Measurements from ENCODE around the gene BCAS4.
"Not testable (repeated sequence)": the region's sequence is repeated elsewhere in the genome, so short reads cannot be mapped to it uniquely, and the experiment has no call there.

Gene BCAS4

DNA sequence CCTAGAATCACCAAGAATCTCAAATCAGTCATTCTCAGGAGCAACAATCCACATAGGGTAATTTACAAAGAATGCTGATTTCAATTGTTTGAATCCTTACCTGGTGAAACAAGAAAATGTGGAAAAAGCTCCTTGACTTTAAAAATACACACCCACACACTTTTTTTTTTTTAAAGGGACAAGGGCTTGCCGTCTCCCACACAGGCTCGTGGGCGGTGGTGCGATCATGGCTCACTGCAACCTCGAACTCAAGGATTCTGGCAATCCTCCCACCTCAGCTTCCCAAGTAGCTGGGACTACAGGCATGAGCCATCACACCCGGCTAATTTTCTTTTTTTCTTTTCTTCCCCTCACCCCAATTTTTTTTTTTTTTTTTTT is 32.8 kb upstream of the BCAS4 start:
- H3K36me3 ChIP-seq (ENCODE audit: control insufficient read depth, insufficient read depth, low read length, severe bottlenecking) = no peaks in the 10 kb centered on the region
- no peaks in the 10 kb centered on the region for H3K27me3 ChIP-seq (replicated peaks; ENCODE audit: control insufficient read depth, insufficient read depth, low read length)

DNA sequence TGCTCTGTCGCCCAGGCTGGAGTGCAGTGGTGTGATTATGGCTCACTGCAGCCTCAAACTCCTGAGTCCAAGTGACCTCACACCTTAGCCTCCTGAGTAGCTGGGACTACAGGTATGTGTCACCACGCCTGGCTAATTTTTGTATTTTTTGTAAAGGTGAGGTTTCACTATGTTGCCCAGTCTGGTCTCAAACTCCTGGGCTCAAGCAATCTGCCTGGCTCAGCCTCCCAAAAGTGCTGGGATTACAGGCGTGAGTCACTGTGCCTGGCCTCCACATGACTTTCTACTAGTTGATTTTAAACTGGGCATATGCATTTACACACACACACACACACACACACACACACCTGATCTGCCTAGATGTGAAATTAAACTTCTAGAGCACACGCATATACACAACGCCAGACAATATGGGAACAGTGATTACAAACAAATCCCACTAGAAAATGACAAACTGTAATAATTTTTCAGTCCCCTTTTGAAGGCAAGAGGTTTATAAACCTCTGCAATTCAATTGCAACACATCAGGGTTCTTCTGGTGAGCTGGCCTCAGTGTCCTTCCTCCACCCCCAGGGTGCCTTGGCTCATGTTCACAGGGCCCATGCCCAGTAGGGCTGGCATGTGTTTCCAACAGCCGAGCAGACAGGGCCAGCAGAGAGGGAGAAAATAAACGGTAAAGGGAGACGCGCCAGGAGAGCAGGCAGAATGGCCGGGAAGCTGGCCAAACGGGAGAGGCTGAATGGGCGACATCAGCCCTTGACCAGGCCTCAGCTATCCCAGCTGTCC is 32.2 kb upstream of the BCAS4 start:
- H3K9ac ChIP-seq (ENCODE audit: low read length) = peak overlapping the region; percentile 17
- no peaks in the 10 kb centered on the region for H3K9me3 ChIP-seq (ENCODE audit: control insufficient read depth, low read length)
- DNase-seq (ENCODE audit: low read depth) = peak; percentile 75
- H3K36me3 ChIP-seq (ENCODE audit: control insufficient read depth, insufficient read depth, low read length, severe bottlenecking) = no peaks in the 10 kb centered on the region
- H3K4me3 ChIP-seq (ENCODE audit: low read length) = peak overlapping the region; percentile 42
- no peaks in the 10 kb centered on the region for H3K27me3 ChIP-seq (replicated peaks; ENCODE audit: control insufficient read depth, insufficient read depth, low read length)
- peaks cover 20% of the 10 kb centered on the region for H3K4me1 ChIP-seq (ENCODE audit: control insufficient read depth, insufficient read depth, low read length)

More for the DNA sequence above, 32.8 kb upstream of the BCAS4 start:
- H3K9ac ChIP-seq (ENCODE audit: low read length) = peak overlapping the region; percentile 17
- H3K9me3 ChIP-seq (ENCODE audit: control insufficient read depth, low read length) = no peaks in the 10 kb centered on the region
- peaks cover 20% of the 10 kb centered on the region for H3K4me1 ChIP-seq (ENCODE audit: control insufficient read depth, insufficient read depth, low read length)
- DNase-seq (ENCODE audit: low read depth) = no peak
- H3K4me3 ChIP-seq (ENCODE audit: low read length) = peak overlapping the region; percentile 42

DNA sequence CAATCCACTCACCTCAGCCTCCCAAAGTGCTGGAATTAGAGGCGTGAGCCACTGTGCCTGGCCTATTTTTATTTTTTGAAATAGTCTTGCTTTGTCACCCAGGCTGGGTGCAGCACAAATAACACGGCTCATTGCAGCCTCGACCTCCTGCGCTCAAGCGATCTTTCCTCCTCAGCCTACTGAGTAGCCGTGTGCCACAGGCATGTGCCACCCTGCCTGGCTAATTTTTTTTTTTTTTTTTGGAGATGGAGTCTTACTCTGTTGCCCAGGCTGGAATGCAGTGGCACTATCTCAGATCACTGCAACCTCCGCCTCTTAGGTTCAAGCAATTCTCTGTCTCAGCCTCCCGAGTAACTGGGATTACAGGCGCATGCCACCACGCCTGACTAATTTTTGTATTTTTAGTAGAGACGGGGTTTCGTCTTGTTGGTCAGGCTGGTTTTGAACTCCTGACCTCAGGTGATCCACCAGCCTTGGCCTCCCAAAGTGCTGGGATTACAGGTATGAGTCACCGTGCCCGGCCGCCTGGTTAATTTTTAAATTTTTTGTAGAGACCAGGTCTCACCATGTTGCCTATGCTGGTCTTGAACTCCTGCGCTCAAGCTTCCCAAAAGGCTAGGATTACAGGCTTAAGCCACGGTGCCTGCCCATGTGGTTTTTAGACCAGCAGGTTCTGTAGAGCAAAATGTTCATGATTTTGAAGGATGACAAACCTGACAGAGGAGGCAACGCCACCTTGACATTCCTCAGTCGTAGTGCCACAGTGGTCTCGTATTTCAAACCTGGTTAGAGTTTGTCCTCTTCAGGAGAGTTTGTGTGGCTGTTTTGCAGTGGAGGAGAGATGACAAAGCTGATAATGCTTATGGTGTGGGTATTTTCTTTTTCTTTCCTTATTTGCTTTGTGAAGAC is 31.1 kb upstream of the BCAS4 start:
- H3K4me3 ChIP-seq (ENCODE audit: low read length); H3K27me3 ChIP-seq (replicated peaks; ENCODE audit: control insufficient read depth, insufficient read depth, low read length); DNase-seq (ENCODE audit: low read depth); H3K9me3 ChIP-seq (ENCODE audit: control insufficient read depth, low read length); H3K9ac ChIP-seq (ENCODE audit: low read length); H3K36me3 ChIP-seq (ENCODE audit: control insufficient read depth, insufficient read depth, low read length, severe bottlenecking): not testable (repeated sequence)
- H3K4me1 ChIP-seq (ENCODE audit: control insufficient read depth, insufficient read depth, low read length) = peaks cover 20% of the 10 kb centered on the region

DNA sequence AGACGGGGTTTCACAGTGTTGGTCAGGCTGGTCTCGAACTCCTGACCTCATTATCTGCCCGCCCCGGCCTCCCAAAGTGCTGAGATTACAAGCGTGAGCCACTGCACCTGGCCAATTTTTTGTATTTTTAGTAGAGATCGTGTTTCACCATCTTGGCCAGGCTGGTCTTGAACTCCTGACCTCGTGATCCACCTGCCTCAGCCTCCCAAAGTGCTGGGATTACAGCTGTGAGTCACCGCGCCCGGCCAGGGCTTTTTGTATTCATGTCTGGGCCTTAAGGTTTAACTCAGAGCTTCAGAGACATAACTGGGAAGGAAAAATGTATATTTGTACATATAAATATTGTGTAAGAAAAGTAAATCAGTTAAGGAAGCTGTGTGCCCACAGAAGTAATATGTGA is 29.6 kb upstream of the BCAS4 start:
- not testable (repeated sequence) for DNase-seq (ENCODE audit: low read depth); H3K9me3 ChIP-seq (ENCODE audit: control insufficient read depth, low read length); H3K4me3 ChIP-seq (ENCODE audit: low read length); H3K9ac ChIP-seq (ENCODE audit: low read length); H3K36me3 ChIP-seq (ENCODE audit: control insufficient read depth, insufficient read depth, low read length, severe bottlenecking); H3K27me3 ChIP-seq (replicated peaks; ENCODE audit: control insufficient read depth, insufficient read depth, low read length)
- H3K4me1 ChIP-seq (ENCODE audit: control insufficient read depth, insufficient read depth, low read length) = peaks cover 20% of the 10 kb centered on the region

DNA sequence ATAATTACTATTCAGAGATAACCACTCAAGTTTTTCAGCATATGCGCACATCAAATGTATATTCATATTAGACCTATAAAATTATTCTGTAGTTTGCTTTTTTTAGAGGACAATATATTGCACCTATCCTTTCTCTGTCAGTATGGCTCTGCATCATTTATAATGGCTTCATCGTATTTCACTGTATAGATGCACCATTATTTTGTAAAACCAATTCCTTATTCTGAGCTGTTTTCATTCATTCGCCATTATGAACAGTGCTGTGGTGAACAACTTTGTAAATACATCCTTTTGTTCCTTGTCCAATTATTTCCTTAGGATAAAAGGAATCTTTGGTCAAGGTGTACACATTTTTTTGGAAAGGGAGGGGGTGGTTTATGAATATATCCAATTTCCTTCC is 29.2 kb upstream of the BCAS4 start:
- peaks cover 20% of the 10 kb centered on the region for H3K4me1 ChIP-seq (ENCODE audit: control insufficient read depth, insufficient read depth, low read length)
- no peaks in the 10 kb centered on the region for H3K36me3 ChIP-seq (ENCODE audit: control insufficient read depth, insufficient read depth, low read length, severe bottlenecking)
- H3K9me3 ChIP-seq (ENCODE audit: control insufficient read depth, low read length) = no peaks in the 10 kb centered on the region
- H3K27me3 ChIP-seq (replicated peaks; ENCODE audit: control insufficient read depth, insufficient read depth, low read length) = no peaks in the 10 kb centered on the region
- no peak for DNase-seq (ENCODE audit: low read depth)
- H3K9ac ChIP-seq (ENCODE audit: low read length) = no peak overlapping the region
- H3K4me3 ChIP-seq (ENCODE audit: low read length) = no peak overlapping the region

DNA sequence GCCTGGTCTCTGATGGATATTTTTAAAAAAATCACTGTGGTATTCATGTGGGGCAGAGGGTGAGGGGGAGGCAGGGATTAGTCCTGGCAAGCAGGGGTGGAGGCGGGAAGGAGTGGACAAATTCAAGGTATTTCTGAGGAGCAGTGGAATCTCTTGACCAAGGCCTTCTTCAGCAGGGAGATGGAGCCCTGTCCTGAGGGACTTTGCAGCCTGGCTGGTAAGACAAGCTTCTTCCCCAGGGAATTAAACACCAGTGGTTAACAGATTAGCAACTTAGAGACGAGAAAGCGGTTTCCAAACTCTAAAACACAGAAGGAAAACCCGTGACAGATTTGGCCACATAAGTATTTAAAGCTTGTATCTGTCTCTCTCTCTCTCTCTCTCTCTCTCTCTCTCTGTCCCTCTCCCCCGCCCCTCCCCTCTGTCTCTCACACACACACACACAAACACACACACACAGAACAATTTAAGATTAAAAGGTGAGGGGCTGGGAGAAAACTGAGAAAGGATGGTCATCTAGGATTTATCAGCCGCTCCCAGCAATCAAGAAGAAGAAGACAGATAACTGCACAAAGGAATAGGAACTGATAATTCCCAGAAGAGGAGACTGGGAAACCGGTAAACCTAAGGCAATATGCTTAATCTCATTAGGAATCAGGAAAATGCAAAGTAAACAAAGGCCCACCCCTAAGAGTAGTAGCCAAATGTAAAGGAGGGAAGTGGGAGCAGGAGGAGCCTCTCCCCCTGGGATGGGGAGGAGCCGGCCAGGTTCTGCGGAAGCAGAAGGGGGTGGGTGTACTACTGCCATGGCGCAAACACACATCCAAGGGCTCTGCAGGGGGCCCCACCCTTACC is 27.7 kb upstream of the BCAS4 start:
- not testable (repeated sequence) for H3K9ac ChIP-seq (ENCODE audit: low read length); DNase-seq (ENCODE audit: low read depth); H3K36me3 ChIP-seq (ENCODE audit: control insufficient read depth, insufficient read depth, low read length, severe bottlenecking); H3K27me3 ChIP-seq (replicated peaks; ENCODE audit: control insufficient read depth, insufficient read depth, low read length); H3K9me3 ChIP-seq (ENCODE audit: control insufficient read depth, low read length); H3K4me1 ChIP-seq (ENCODE audit: control insufficient read depth, insufficient read depth, low read length); H3K4me3 ChIP-seq (ENCODE audit: low read length)

DNA sequence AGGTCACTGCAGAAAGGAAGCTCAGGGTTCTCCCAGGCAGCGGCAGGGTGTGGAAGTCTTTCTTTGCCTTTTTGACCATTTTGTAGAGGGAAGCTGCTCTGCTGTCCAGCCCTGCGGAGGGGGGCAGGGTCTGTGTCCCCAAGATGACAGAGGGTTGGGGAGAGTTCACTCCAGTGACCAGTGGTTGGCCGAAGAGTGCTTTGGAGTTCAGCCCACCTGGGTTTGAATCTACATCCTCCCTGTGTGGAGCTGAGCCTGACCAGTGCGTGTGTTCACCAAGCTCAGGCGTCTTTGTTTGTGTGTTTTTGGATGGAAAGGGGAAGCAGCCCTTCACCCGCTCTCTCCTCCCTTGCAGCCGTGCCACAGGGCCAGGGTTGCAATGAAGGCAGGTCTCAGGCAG is 25.9 kb upstream of the BCAS4 start:
- H3K9ac ChIP-seq (ENCODE audit: low read length); H3K4me1 ChIP-seq (ENCODE audit: control insufficient read depth, insufficient read depth, low read length); H3K4me3 ChIP-seq (ENCODE audit: low read length); DNase-seq (ENCODE audit: low read depth); H3K36me3 ChIP-seq (ENCODE audit: control insufficient read depth, insufficient read depth, low read length, severe bottlenecking); H3K9me3 ChIP-seq (ENCODE audit: control insufficient read depth, low read length); H3K27me3 ChIP-seq (replicated peaks; ENCODE audit: control insufficient read depth, insufficient read depth, low read length): not testable (repeated sequence)

DNA sequence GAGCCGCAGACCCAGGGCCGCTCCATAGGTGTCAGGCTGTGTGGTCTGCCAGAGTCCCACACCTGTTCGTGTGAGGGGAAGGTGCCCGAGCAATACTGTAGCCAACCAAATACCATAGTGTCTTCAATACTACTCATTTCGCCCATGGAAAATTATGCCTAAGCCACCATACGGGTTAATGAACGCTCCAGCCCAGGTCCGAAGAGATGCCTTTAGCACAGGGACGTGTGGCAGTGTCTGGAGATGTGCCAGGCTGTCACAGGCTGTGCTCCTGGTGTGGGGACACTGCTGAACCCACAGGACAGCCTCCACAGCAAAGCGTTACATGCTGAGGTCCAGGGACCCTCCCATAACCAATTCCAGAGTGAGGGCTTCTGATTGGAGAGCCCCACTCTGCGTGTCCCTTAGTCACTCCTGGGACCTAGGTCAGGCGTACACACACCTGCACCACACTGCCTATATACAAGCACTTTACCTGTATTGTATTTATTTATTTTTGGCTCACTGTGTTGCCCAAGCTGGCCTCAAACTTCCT is 25.2 kb upstream of the BCAS4 start:
- not testable (repeated sequence) for H3K9ac ChIP-seq (ENCODE audit: low read length); DNase-seq (ENCODE audit: low read depth); H3K4me3 ChIP-seq (ENCODE audit: low read length); H3K9me3 ChIP-seq (ENCODE audit: control insufficient read depth, low read length); H3K27me3 ChIP-seq (replicated peaks; ENCODE audit: control insufficient read depth, insufficient read depth, low read length); H3K4me1 ChIP-seq (ENCODE audit: control insufficient read depth, insufficient read depth, low read length); H3K36me3 ChIP-seq (ENCODE audit: control insufficient read depth, insufficient read depth, low read length, severe bottlenecking)

DNA sequence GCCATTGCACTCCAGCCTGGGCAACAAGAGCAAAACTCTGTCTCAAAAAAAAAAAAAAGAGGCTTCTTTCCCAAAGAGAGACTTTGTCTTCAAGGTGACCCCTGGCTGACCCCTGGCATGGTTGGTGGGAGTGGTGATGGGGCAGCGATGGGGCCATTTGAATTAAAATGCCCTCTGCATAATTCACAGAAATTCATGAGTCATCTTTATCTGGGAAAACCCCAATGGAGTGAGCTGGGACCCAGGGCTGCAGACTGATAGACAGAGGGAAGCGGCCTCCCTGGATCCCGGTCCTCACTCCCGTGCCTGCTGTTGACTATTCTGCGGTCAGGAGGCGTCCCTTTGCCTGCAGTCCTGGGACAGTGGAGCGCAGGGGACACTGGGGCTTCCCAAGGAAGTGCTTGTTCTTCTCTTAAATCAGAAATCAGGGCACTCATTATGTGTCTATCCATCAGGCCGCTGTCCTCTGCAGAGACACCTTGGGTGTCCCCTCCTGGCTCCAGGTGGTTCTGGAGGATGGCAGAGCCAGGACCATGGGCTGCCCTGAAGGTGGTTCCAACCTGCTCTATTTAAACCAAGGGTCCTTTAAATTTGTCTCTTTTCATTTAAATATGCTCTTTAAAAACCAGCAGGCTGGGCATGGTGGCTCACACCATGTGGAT is 23.3 kb upstream of the BCAS4 start:
- H3K4me3 ChIP-seq (ENCODE audit: low read length); DNase-seq (ENCODE audit: low read depth); H3K9ac ChIP-seq (ENCODE audit: low read length): not testable (repeated sequence)

DNA sequence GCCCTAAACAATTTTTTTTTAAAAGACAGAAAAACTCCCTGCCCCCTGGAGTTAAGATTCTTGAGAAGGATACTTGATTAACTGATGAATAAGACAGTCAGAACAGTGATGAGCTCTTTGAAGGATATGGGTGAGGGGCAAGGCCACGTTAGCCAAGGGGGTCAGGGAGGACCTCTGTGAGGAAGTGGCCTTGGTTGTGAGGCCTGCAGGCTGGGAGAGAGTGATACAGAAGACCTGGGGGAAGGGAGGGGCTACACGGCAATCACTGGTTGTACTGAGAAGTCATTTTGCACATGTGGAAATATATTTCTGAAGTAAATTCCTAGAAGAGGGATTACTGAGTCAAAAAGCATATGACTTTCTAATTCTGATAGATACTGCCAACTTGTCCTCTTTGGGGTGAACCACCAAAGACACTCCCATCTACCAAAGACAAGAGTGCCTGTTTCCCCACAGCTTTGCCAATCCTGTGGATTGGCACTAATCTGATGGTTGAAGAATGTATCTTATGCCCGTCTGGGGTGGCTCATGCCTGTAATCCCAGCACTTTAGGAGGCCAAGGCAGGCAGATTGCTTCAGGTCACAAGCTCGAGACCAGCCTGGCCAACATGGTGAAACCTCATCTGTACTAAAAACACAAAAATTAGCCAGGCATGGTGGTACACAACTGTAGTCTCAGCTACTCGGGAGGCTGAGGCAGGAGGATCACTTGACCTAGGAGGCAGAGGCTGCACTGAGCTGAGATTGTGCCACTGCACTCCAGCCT is 22.3 kb upstream of the BCAS4 start:
- Histone ChIP-seq H3K4me1 (ENCODE audit: control insufficient read depth, insufficient read depth, low read length) (no peaks in the 10 kb centered on the region), H3K36me3 (ENCODE audit: control insufficient read depth, insufficient read depth, low read length, severe bottlenecking) (no peaks in the 10 kb centered on the region), H3K4me3 (ENCODE audit: low read length) (no peak overlapping the region), H3K9ac (ENCODE audit: low read length) (no peak overlapping the region), H3K9me3 (ENCODE audit: control insufficient read depth, low read length) (no peaks in the 10 kb centered on the region), H3K27me3 (replicated peaks; ENCODE audit: control insufficient read depth, insufficient read depth, low read length) (no peaks in the 10 kb centered on the region)
- no peak for DNase-seq (ENCODE audit: low read depth)

More for the DNA sequence above, 23.3 kb upstream of the BCAS4 start:
- H3K4me1 ChIP-seq (ENCODE audit: control insufficient read depth, insufficient read depth, low read length); H3K36me3 ChIP-seq (ENCODE audit: control insufficient read depth, insufficient read depth, low read length, severe bottlenecking); H3K27me3 ChIP-seq (replicated peaks; ENCODE audit: control insufficient read depth, insufficient read depth, low read length); H3K9me3 ChIP-seq (ENCODE audit: control insufficient read depth, low read length): not testable (repeated sequence)

All from adipocyte (in vitro differentiated cells).